HFF-Myc (cell line): ENCODE data around the gene REPS2.

Experiments used
- DNase-seq: peaks from one replicate; pipeline ENCODE4 v3.0.0-alpha.2; 2011; ENCODE audit warnings: low read depth; ENCODE audit errors: extremely low read depth
- H3K4me3 ChIP-seq: replicated peaks from 2 replicates; pipeline ENCODE4 v1.5.1; 2011; ENCODE audit warnings: low read depth, mild to moderate bottlenecking, control low read depth, low read length
- TF ChIP-seq, protein P1 (sequence below): IDR thresholded peaks from 2 replicates; pipeline ENCODE4 v1.5.1; 2012; ENCODE audit warnings: mild to moderate bottlenecking, low read depth, low read length, control low read depth; ENCODE audit errors: missing control alignments

REPS2 gene

DNA sequence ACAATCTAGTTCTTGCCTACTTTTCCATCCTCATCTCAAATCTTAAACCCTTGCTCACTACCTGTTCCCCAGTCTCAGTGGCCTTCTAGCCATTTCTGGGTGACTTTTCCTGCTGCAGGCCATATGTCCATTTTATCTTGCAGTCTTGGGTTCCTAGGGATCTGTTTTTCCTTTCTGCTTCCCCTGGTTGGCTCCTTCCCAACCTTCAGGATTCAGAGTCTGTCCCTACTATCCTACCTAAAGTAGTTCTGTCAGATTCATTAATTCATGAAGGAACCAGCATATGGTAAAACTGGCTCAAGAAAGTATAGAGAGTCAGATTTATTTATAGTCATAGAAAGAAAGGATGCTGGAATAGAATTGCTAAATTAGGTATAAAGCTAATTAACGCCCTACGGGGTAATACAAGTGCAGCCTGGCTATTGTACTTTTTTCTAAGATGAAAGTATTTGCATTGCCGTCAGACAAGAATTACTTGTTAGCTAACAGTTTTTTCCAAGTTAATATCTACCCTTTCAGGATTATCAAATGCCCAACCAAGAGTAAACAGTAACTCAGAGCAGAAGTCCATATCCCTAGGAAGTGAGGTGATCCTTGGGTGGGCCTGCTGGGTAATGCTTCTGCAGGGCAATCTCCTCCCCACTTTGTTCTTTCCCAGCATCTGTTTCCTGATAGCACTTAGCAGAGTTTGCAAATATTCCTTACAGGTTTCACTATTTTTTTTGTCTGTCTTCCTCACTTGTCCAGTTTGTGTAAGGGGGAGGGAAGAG is 63.6 kb downstream of the REPS2 start:
- TF ChIP-seq, protein P1, sequence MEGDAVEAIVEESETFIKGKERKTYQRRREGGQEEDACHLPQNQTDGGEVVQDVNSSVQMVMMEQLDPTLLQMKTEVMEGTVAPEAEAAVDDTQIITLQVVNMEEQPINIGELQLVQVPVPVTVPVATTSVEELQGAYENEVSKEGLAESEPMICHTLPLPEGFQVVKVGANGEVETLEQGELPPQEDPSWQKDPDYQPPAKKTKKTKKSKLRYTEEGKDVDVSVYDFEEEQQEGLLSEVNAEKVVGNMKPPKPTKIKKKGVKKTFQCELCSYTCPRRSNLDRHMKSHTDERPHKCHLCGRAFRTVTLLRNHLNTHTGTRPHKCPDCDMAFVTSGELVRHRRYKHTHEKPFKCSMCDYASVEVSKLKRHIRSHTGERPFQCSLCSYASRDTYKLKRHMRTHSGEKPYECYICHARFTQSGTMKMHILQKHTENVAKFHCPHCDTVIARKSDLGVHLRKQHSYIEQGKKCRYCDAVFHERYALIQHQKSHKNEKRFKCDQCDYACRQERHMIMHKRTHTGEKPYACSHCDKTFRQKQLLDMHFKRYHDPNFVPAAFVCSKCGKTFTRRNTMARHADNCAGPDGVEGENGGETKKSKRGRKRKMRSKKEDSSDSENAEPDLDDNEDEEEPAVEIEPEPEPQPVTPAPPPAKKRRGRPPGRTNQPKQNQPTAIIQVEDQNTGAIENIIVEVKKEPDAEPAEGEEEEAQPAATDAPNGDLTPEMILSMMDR = no peak
- H3K4me3 ChIP-seq = no peak overlapping the region
- no peak for DNase-seq

DNA sequence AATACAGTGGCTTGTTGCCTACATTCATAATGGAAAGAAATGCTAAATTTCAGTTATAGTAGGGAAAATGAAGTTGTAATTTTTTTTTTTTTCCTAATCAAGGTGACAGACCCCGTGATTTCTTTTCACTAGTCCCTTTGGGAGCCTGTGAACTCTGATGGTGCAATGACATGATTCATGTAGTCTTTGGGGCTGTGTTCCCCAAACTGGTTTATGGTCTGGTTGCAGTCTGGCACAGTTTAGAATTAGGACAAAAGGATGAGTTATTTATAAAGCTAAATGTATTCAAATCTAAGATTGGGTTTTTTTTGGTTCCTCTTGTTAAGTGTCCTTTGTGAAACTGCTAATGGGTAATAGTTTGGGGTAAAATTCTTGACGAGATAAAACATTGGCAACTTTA is 66.0 kb downstream of the REPS2 start:
- DNase-seq = no peak
- no peak overlapping the region for H3K4me3 ChIP-seq
- TF ChIP-seq, protein P1 = no peak

DNA sequence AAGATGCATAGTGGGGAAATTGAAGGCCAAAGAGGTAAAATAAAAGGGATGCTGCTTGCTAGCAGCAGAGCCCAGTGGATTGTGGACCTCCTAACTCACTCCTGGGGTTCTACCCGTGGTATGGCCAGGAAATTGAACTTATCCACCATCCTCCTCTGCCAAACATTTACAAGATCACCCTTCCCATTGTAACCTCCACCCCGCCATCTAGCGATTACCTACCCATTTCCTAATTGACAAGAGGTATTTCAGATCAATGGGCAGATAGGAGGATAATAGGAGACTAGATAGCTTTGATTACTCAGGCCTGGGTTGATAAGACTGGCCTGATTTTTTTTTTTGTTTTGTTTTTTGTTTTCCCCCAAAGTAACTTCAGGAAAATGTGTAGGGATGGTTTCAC is 67.8 kb downstream of the REPS2 start:
- TF ChIP-seq, protein P1 = no peak
- H3K4me3 ChIP-seq = no peak overlapping the region
- DNase-seq = no peak

DNA sequence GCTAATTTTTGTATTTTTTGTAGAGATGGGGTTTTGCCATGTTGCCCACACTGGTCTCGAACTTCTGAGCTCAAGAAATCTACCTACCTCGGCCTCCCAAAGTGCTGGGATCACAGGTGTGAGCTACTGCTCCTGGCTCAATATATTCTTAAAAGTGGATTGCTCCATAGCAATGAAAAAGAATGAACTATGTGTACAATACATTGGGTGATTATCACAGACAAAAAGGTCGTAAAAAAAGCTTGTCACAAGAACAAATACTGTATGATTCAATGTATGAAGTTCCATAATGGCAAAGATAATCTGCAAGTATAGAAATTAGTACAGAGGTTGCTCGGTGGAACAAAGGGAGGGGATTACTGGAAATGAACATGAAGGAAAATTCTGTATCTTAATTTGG is 70.7 kb downstream of the REPS2 start:
- H3K4me3 ChIP-seq = no peak overlapping the region
- no peak for DNase-seq

DNA sequence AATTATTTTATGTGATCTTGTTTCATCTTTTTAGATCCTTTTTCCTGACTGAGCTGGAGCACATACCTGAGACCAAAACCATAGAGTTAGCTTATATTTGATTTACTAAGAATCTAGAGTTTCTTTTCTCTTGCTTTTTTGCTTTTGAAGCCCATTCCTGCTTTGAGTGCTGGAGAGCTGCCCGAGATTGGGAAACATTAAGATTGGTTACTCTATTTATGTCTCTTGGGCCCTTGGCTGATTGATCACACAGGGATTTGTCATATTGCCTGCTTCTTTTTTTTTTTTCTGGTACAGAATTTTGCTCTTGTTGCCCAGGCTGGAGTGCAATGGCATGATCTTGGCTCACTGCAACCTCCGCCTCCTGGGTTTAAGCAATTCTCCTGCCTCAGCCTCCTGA is 73.9 kb downstream of the REPS2 start:
- no peak overlapping the region for H3K4me3 ChIP-seq
- no peak for DNase-seq
- TF ChIP-seq, protein P1 = no peak

More for the DNA sequence above, 70.7 kb downstream of the REPS2 start:
- TF ChIP-seq, protein P1 = no peak

DNA sequence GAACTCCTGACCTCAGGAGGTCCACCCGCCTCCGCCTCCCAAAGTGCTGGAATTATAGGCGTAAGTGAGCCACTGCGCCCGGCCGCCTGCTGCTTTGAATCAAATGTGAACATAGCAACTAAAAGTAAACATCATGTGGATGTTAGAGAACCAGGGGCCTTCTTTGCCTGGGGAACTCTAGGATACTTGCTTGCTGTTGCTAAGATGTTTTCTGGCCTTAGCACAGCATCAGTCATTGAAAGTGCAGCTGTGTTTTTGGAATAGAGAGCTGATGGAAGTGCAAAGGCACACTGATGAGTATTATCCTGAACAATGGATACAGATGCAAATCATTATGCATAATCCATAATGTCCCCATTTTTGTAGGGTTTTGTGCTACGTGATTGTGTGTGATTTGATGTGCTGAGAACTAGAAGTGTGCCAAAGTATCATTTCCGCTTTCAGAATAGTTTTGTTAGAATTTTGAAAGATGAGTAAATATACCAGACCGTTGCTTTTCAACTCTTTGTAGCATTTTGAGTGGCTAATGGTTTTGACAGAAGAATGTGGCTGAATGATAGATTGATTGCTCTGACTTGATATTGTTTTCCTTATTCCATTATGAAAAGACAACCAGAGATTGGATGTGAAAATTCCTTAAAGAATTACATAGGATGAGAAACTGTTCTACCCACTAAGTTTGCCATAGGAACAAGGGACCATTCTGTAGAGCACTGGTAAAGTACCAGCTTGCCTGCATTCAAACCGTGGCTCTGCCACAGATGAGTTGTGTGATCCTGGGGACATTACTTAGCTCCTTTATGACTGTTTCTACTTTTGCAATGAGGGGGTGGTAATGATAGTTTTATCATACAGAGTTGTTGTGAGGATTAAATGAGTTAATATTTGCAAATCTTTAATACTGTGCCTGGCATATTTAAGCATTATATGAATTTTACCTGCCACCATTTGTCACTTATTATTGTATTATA is 74.7 kb downstream of the REPS2 start:
- TF ChIP-seq, protein P1 = no peak
- no peak overlapping the region for H3K4me3 ChIP-seq
- DNase-seq = no peak
